ENCODE measurements around the gene NPIPB9.
"Not testable (repeated sequence)": the region's sequence is repeated elsewhere in the genome, so short reads cannot be mapped to it uniquely, and the experiment has no call there.

NPIPB9 gene

DNA sequence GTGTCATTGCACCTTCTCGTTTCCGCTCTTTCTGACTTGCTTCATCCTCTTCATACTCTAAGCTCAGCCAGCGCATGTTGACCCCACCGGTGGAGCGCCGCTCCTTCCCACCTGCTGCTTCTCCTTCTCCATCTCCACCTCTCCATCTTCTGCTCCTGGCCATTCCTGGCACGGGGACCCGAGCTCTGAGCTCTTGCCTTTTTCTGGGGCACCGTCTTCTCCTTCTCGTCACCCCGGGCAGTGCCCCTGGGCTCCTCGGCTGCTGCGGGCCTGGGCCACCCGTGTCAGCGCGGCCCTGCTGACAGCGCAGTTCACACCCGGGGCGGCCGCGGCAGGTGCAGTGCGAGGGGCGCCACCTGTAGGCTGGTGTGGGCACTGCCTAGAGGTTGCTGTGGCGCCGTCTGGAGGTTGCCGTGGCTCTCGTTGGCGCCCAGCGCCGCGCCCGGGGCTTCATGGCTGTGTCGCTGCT lies 1.6 kb upstream of the NPIPB9 start:
- not testable (repeated sequence) for H3K27me3 ChIP-seq (ENCODE audit: insufficient read depth, poor library complexity, severe bottlenecking); H3K4me3 ChIP-seq (ENCODE audit: severe bottlenecking); H3K27ac ChIP-seq (ENCODE audit: poor library complexity, severe bottlenecking); H3K36me3 ChIP-seq (ENCODE audit: low read depth); H3K4me1 ChIP-seq (ENCODE audit: insufficient read depth, poor library complexity, severe bottlenecking); H3K9me3 ChIP-seq (ENCODE audit: severe bottlenecking); DNase-seq (ENCODE audit: low spot score)
- peak; percentile 97 for ATAC-seq (ENCODE audit: low read depth)

DNA sequence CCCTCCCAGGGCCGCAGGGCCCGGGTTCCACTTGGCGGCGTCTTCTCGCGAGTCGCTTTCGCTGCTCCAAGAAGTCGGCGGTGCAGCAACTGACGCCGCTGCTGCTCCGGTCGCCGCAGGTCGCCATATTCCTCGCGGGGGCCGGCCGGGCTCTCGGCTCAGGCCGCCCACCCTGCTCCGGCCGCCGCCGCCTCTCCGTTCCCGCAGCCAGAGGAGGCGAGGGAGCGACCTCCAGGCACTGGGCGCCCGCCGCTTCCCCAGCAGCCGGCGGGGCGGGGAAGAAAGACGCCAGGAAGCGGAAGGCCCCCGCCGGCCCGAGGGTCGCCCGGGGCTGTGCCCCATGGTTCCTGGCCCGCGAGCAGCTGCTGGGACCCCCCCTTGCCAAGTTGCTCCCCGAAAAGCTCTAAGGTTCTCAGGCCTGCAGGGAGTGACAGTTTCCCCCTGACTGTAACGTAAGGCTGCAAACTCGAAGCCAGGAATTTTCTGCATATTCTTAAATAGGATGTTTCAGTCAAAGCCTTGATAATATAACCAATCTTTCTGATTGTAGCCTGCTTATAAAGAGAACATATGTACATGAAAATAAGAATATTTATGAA lies 1.0 kb upstream of the NPIPB9 start:
- not testable (repeated sequence) for DNase-seq (ENCODE audit: low spot score); H3K27ac ChIP-seq (ENCODE audit: poor library complexity, severe bottlenecking)

GRCh38 chr16:28781697-28782096 lies 30.1 kb downstream of the NPIPB9 start:
- H3K36me3 ChIP-seq (ENCODE audit: low read depth); H3K4me1 ChIP-seq (ENCODE audit: insufficient read depth, poor library complexity, severe bottlenecking); DNase-seq (ENCODE audit: low spot score); ATAC-seq (ENCODE audit: low read depth); H3K27ac ChIP-seq (ENCODE audit: poor library complexity, severe bottlenecking); H3K4me3 ChIP-seq (ENCODE audit: severe bottlenecking); H3K9me3 ChIP-seq (ENCODE audit: severe bottlenecking); H3K27me3 ChIP-seq (ENCODE audit: insufficient read depth, poor library complexity, severe bottlenecking): not testable (repeated sequence)

More for the DNA sequence above, 1.0 kb upstream of the NPIPB9 start:
- H3K9me3 ChIP-seq (ENCODE audit: severe bottlenecking); H3K27me3 ChIP-seq (ENCODE audit: insufficient read depth, poor library complexity, severe bottlenecking); H3K4me3 ChIP-seq (ENCODE audit: severe bottlenecking); H3K4me1 ChIP-seq (ENCODE audit: insufficient read depth, poor library complexity, severe bottlenecking); H3K36me3 ChIP-seq (ENCODE audit: low read depth): not testable (repeated sequence)
- ATAC-seq (ENCODE audit: low read depth): peak; percentile 73; the same call in 2 of the 3 replicates

GRCh38 chr16:28782357-28782756 lies 30.8 kb downstream of the NPIPB9 start:
- not testable (repeated sequence) for H3K27me3 ChIP-seq (ENCODE audit: insufficient read depth, poor library complexity, severe bottlenecking); ATAC-seq (ENCODE audit: low read depth); H3K36me3 ChIP-seq (ENCODE audit: low read depth); H3K4me1 ChIP-seq (ENCODE audit: insufficient read depth, poor library complexity, severe bottlenecking); H3K4me3 ChIP-seq (ENCODE audit: severe bottlenecking); DNase-seq (ENCODE audit: low spot score); H3K27ac ChIP-seq (ENCODE audit: poor library complexity, severe bottlenecking); H3K9me3 ChIP-seq (ENCODE audit: severe bottlenecking)

DNA sequence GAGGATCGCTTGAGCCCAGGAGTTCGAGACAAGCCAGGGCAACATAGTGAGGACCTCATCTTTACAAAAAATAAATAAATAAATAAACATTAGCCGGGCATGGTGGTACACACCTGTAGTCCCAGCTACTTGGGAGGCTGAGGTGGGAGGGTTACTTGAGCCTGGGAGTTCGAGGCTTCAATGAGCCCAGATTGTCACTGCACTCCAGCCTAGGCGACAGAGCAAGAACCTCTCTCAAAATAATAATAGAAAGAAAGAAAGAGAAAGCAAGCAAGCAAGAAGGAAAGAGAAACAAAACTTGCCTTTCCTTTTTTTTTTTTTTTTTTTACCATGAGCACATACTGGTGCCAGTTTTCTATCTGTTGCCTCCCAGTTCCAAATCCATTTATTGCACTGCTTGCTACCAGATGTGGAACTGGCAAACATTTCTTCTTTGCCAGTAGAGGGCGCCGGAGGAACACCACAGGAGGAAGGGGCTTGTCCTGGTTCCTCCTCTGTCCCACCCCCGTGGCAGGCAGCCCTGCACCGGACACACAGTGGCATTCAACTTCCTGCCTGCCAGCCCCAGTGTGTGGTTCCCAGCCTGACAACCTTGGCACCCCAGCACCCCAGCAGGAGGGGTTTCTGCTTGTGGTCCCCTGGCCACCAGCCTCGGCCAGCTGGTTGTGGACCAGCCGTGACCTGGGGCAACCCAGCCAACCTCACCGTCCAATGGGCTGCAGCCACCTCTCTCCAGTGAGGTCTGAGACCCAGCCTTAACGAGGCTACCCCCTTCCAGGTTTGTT lies 50.8 kb downstream of the NPIPB9 start:
- H3K4me1 ChIP-seq (ENCODE audit: insufficient read depth, poor library complexity, severe bottlenecking); H3K36me3 ChIP-seq (ENCODE audit: low read depth); H3K9me3 ChIP-seq (ENCODE audit: severe bottlenecking); H3K27ac ChIP-seq (ENCODE audit: poor library complexity, severe bottlenecking); H3K4me3 ChIP-seq (ENCODE audit: severe bottlenecking); H3K27me3 ChIP-seq (ENCODE audit: insufficient read depth, poor library complexity, severe bottlenecking): not testable (repeated sequence)
- ATAC-seq (ENCODE audit: low read depth) (peak; percentile 82), DNase-seq (ENCODE audit: low spot score) (peak; percentile 64)
- TF ChIP-seq, protein P1, sequence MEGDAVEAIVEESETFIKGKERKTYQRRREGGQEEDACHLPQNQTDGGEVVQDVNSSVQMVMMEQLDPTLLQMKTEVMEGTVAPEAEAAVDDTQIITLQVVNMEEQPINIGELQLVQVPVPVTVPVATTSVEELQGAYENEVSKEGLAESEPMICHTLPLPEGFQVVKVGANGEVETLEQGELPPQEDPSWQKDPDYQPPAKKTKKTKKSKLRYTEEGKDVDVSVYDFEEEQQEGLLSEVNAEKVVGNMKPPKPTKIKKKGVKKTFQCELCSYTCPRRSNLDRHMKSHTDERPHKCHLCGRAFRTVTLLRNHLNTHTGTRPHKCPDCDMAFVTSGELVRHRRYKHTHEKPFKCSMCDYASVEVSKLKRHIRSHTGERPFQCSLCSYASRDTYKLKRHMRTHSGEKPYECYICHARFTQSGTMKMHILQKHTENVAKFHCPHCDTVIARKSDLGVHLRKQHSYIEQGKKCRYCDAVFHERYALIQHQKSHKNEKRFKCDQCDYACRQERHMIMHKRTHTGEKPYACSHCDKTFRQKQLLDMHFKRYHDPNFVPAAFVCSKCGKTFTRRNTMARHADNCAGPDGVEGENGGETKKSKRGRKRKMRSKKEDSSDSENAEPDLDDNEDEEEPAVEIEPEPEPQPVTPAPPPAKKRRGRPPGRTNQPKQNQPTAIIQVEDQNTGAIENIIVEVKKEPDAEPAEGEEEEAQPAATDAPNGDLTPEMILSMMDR (IDR thresholded peaks at IDR 0.05; ENCODE audit: poor library complexity, severe bottlenecking): peak; percentile 22

DNA sequence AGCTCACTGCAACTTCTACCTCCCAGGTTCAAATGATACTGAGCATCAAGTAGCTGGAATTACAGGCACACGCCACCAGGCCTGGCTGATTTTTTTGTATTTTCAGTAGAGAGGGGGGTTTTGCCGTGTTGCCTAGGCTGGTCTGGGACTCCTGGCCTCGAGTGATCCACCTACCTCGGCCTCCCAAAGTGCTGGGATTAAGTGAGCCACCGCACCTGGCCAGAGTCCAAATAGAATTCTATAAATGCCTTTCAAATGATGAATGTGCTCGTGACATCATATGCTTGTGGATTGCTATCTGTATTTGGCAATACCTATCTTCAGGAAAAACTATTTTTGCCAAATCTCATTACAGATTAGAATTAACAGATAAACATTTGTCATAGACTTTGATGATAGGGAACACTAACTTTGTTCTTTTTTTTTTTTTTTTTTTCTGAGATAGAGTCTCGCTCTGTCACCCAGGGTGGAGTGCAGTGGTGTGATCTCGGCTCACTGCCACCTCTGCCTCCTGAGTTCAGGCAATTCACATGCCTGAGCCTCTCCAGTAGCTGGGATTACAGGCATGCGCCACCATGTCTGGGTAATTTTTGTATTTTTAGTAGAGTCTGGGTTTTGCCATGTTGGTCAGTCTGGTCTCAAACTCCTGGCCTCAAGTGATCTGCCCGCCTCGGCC lies 56.0 kb downstream of the NPIPB9 start:
- not testable (repeated sequence) for H3K9me3 ChIP-seq (ENCODE audit: severe bottlenecking); DNase-seq (ENCODE audit: low spot score); H3K4me3 ChIP-seq (ENCODE audit: severe bottlenecking); H3K4me1 ChIP-seq (ENCODE audit: insufficient read depth, poor library complexity, severe bottlenecking); H3K27ac ChIP-seq (ENCODE audit: poor library complexity, severe bottlenecking); H3K27me3 ChIP-seq (ENCODE audit: insufficient read depth, poor library complexity, severe bottlenecking); H3K36me3 ChIP-seq (ENCODE audit: low read depth)
- peak; percentile 68 for ATAC-seq (ENCODE audit: low read depth)

GRCh38 chr16:28820016-28820415 lies 68.4 kb downstream of the NPIPB9 start:
- no peak for DNase-seq (ENCODE audit: low spot score)
- H3K27me3 ChIP-seq (ENCODE audit: insufficient read depth, poor library complexity, severe bottlenecking): no peaks in the 10 kb centered on the region
- H3K4me1 ChIP-seq (ENCODE audit: insufficient read depth, poor library complexity, severe bottlenecking): peaks cover 3% of the 10 kb centered on the region
- no peak overlapping the region for H3K27ac ChIP-seq (ENCODE audit: poor library complexity, severe bottlenecking)
- peaks cover 16% of the 10 kb centered on the region for H3K36me3 ChIP-seq (ENCODE audit: low read depth)
- TF ChIP-seq, protein P1 (IDR thresholded peaks at IDR 0.05; ENCODE audit: poor library complexity, severe bottlenecking): no peak
- ATAC-seq (ENCODE audit: low read depth): no peak
- H3K4me3 ChIP-seq (ENCODE audit: severe bottlenecking): no peak overlapping the region
- H3K9me3 ChIP-seq (ENCODE audit: severe bottlenecking): no peaks in the 10 kb centered on the region

DNA sequence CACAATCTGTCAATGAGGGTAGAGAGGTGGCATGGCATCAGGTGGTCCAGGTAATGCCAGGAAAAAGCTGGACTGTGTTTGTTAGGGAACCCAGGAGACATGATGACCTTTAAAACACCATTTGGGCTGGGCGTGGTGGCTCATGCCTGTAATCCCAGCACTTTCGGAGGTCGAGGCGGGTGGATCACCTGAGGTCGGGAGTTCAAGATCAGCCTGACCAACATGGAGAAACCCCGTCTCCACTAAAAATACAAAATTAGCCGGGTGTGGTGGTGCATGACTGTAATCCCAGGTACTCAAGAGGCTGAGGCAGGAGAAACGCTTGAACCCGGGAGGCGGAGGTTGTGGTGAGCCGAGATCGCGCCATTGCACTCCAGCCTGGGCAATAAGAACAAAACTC lies 69.0 kb downstream of the NPIPB9 start:
- not testable (repeated sequence) for DNase-seq (ENCODE audit: low spot score); H3K9me3 ChIP-seq (ENCODE audit: severe bottlenecking); H3K4me3 ChIP-seq (ENCODE audit: severe bottlenecking); H3K27me3 ChIP-seq (ENCODE audit: insufficient read depth, poor library complexity, severe bottlenecking); H3K4me1 ChIP-seq (ENCODE audit: insufficient read depth, poor library complexity, severe bottlenecking); ATAC-seq (ENCODE audit: low read depth); H3K27ac ChIP-seq (ENCODE audit: poor library complexity, severe bottlenecking)
- peaks cover 21% of the 10 kb centered on the region for H3K36me3 ChIP-seq (ENCODE audit: low read depth)
